Aorta (tissue), 5 donors: Measurements from ENCODE around the gene SLC29A3. TPM values are rescaled to one million over a fixed set of nuclear protein-coding genes. Genes with fewer than 3 reads are reported as not detected.

Experiments
- ATAC-seq: fragments of 200-7000 bp; cut with Tn5 transposase; one replicate; pipeline ENCODE4 v1.9.1; 2022; ENCODE audit warnings: moderate library complexity; ENCODE audit not compliant: low FRiP score
- DNase-seq, 2 donors: peaks; one replicate each; pipeline ENCODE4 v3.0.0-alpha.2; 2020
- H3K27ac ChIP-seq, 2 donors: one replicate each; pipeline ENCODE4 v1.5.1; 2013; ENCODE audit warnings: low read length in 2 of 2, mild to moderate bottlenecking in 2 of 2, moderate library complexity in 2 of 2, control low read depth in 1 of 2, inconsistent platforms in 1 of 2, low read depth in 1 of 2
- H3K27me3 ChIP-seq, 2 donors: one replicate each; pipeline ENCODE4 v1.6.1; 2013; ENCODE audit warnings: control low read depth in 1 of 2, low read length in 1 of 2, mild to moderate bottlenecking in 1 of 2, moderate library complexity in 1 of 2; ENCODE audit not compliant: insufficient read depth in 2 of 2, control insufficient read depth in 1 of 2
- H3K36me3 ChIP-seq, 2 donors: one replicate each; pipeline ENCODE4 v1.6.1; 2013; ENCODE audit warnings: control low read depth in 1 of 2, low read length in 1 of 2, mild to moderate bottlenecking in 1 of 2; ENCODE audit not compliant: insufficient read depth in 2 of 2, control insufficient read depth in 1 of 2
- H3K4me1 ChIP-seq, 2 donors: one replicate each; pipeline ENCODE4 v1.6.1; 2013; ENCODE audit warnings: low read length in 2 of 2, control low read depth in 1 of 2, mild to moderate bottlenecking in 1 of 2, moderate library complexity in 1 of 2; ENCODE audit not compliant: insufficient read depth in 2 of 2, control insufficient read depth in 1 of 2
- H3K4me3 ChIP-seq, 2 donors: one replicate each; pipeline ENCODE4 v1.5.1; 2013; ENCODE audit warnings: low read length in 2 of 2, control low read depth in 1 of 2, mild to moderate bottlenecking in 1 of 2
- H3K9me3 ChIP-seq: one replicate; pipeline ENCODE4 v1.6.1; 2013; ENCODE audit warnings: mild to moderate bottlenecking, low read length; ENCODE audit not compliant: control insufficient read depth
- WGBS, 2 donors: extraction: QIAGEN DNeasy Blood & Tissue Kit; methylation state at CpG; one replicate each; pipeline ENCODE4 v1.1.7; 2013; 5-methylcytosine and 5-hydroxymethylcytosine counted together
- intact Hi-C, 2 donors: fragments of 100-400 bp; cut with DNase I; formaldehyde crosslinking; loops; one replicate each; pipeline versions ENCODE4 v1.14.2 to v1.15.0; 2022
- polyA plus RNA-seq, 2 donors: library from polyadenylated mRNA; stranded (reverse); fragments of 200-250 nt; gene quantifications; one replicate each; pipeline ENCODE4 v1.2.3, GENCODE V29; 2013
- total RNA-seq, 2 donors: library from RNA; stranded (reverse); fragmentation: NEBNext Ultra II Directional; extraction: Animal tissue kit (Norgen Biotek cat#: 25700); gene quantifications; one replicate each; pipeline ENCODE4 v1.2.1, GENCODE V29; 2021
- donor health status: healthy with polysubstance abuse.
- donor health status: Bipolar disorder and iron deficiency.
- donor health status: DM: no; HTN: no; CAD: no.
- donor health status: DM: no; HTN: no; CAD: no.
- donor health status: DM: yes; HTN: yes; CAD: no.

The SLC29A3 gene
- total and polyA plus RNA-seq, 4 donors, result 2.4 to 8.8 (median 4.4) TPM

- 83 to 89% methylated on average over 11 of the region's 11 CpGs for WGBS, 2 donors
- no peak overlapping the region for H3K27ac ChIP-seq
- intact Hi-C loops, result no loop called here
- ATAC-seq, result no peak
- H3K4me3 ChIP-seq, result no peak overlapping the region
- no peaks in the 10 kb centered on the region for H3K27me3 ChIP-seq
- H3K36me3 ChIP-seq, result no peaks in the 10 kb centered on the region
- no peaks in the 10 kb centered on the region for H3K4me1 ChIP-seq
- DNase-seq, result no peak
- no peaks in the 10 kb centered on the region for H3K9me3 ChIP-seq
Measured at GRCh38 chr10:71274901-71275796, 43.9 kb upstream of the SLC29A3 start.

- no peaks in the 10 kb centered on the region for H3K36me3 ChIP-seq
- no peak for DNase-seq
- no peak overlapping the region for H3K4me3 ChIP-seq
- intact Hi-C loops, result no loop called here
- no peaks in the 10 kb centered on the region for H3K9me3 ChIP-seq
- WGBS, 2 donors, result 90% methylated on average over 9 of the region's 9 CpGs
- H3K27ac ChIP-seq, result no peak overlapping the region
- H3K27me3 ChIP-seq, result no peaks in the 10 kb centered on the region
- H3K4me1 ChIP-seq, result no peaks in the 10 kb centered on the region
- ATAC-seq, result no peak
Measured at GRCh38 chr10:71276873-71277272, 42.2 kb upstream of the SLC29A3 start.

- Histone ChIP-seq H3K27me3 (no peaks in the 10 kb centered on the region), H3K4me3 (no peak overlapping the region), H3K4me1 (no peaks in the 10 kb centered on the region), H3K27ac (no peak overlapping the region), H3K9me3 (no peaks in the 10 kb centered on the region), H3K36me3 (no peaks in the 10 kb centered on the region)
- ATAC-seq (no peak), DNase-seq (no peak)
- 92 to 94% methylated on average over 11 of the region's 11 CpGs for WGBS, 2 donors
- intact Hi-C loops, result no loop called here
Measured at GRCh38 chr10:71277914-71278665, 41.0 kb upstream of the SLC29A3 start.

GRCh38 chr10:71278691-71279588 is 40.1 kb upstream of the SLC29A3 start:
- 62 to 75% methylated on average over 19 of the region's 19 CpGs for WGBS, 2 donors
- Histone ChIP-seq H3K4me1 (no peaks in the 10 kb centered on the region), H3K4me3 (no peak overlapping the region), H3K9me3 (no peaks in the 10 kb centered on the region), H3K27me3 (no peaks in the 10 kb centered on the region), H3K27ac (no peak overlapping the region), H3K36me3 (no peaks in the 10 kb centered on the region)
- ATAC-seq (no peak), DNase-seq (no peak)
- intact Hi-C loops, result no loop called here

GRCh38 chr10:71279590-71280170 is 39.4 kb upstream of the SLC29A3 start:
- intact Hi-C loops, result no loop called here
- Histone ChIP-seq H3K36me3 (no peaks in the 10 kb centered on the region), H3K27ac (no peak overlapping the region), H3K27me3 (no peaks in the 10 kb centered on the region), H3K4me3 (no peak overlapping the region), H3K9me3 (no peaks in the 10 kb centered on the region), H3K4me1 (no peaks in the 10 kb centered on the region)
- DNase-seq, result no peak
- WGBS, 2 donors, result 91% methylated on average over 22 of the region's 22 CpGs
- ATAC-seq, result no peak

GRCh38 chr10:71280216-71280615 is 38.8 kb upstream of the SLC29A3 start:
- intact Hi-C loops, result no loop called here
- no peak overlapping the region for H3K27ac ChIP-seq
- WGBS, 2 donors, result 85 to 88% methylated on average over 5 of the region's 5 CpGs
- DNase-seq, result no peak
- no peaks in the 10 kb centered on the region for H3K9me3 ChIP-seq
- no peaks in the 10 kb centered on the region for H3K36me3 ChIP-seq
- no peak overlapping the region for H3K4me3 ChIP-seq
- ATAC-seq, result no peak
- no peaks in the 10 kb centered on the region for H3K4me1 ChIP-seq
- H3K27me3 ChIP-seq, result no peaks in the 10 kb centered on the region

- H3K27me3 ChIP-seq, result no peaks in the 10 kb centered on the region
- 55 to 69% methylated on average over 3 of the region's 3 CpGs for WGBS, 2 donors
- H3K4me1 ChIP-seq, result no peaks in the 10 kb centered on the region
- DNase-seq (no peak), ATAC-seq (no peak)
- H3K27ac ChIP-seq, result no peak overlapping the region
- H3K4me3 ChIP-seq, result no peak overlapping the region
- intact Hi-C loops, result no loop called here
- H3K9me3 ChIP-seq, result no peaks in the 10 kb centered on the region
- H3K36me3 ChIP-seq, result no peaks in the 10 kb centered on the region
Measured at GRCh38 chr10:71280825-71281224, 38.2 kb upstream of the SLC29A3 start.

- Histone ChIP-seq H3K27me3 (no peaks in the 10 kb centered on the region), H3K36me3 (no peaks in the 10 kb centered on the region), H3K4me1 (no peaks in the 10 kb centered on the region), H3K9me3 (no peaks in the 10 kb centered on the region), H3K27ac (no peak overlapping the region), H3K4me3 (no peak overlapping the region)
- ATAC-seq (no peak), DNase-seq (no peak)
- intact Hi-C loops, result no loop called here
- WGBS, 2 donors, result 89 to 92% methylated on average over 8 of the region's 8 CpGs
Measured at GRCh38 chr10:71281646-71282322, 37.3 kb upstream of the SLC29A3 start.
